Upper lobe of left lung (tissue), 4 donors: ENCODE results near the gene MAGEA9.
"Not testable (repeated sequence)": the region's sequence is repeated elsewhere in the genome, so short reads cannot be mapped to it uniquely, and the experiment has no call there.

Experiments
- EP300 ChIP-seq, 4 donors: sonication (generic); formaldehyde crosslinking; IDR thresholded peaks; one replicate each; pipeline ENCODE4 v1.5.1; 2017; ENCODE audit warnings: antibody characterized with exemption in 4 of 4, control low read depth in 2 of 4
- POLR2A ChIP-seq, 4 donors: fragments of 450-650 bp; IDR thresholded peaks; one replicate each; pipeline ENCODE4 v1.5.1; 2016 to 2017; ENCODE audit warnings: antibody characterized with exemption in 4 of 4, mild to moderate bottlenecking in 2 of 4
- TF ChIP-seq, protein P1 (sequence below), 6 experiments: fragments of 450-650 bp in 4 of 6; fragments of 200-600 bp in 2 of 6; sonication (generic) in 2 of 6; IDR thresholded peaks; one replicate each; pipeline ENCODE4 v1.5.1; 2016 to 2019; ENCODE audit warnings: antibody characterized with exemption in 6 of 6

GRCh38 chrX:149742269-149742668 is 39.5 kb upstream of the MAGEA9 start:
- TF ChIP-seq, protein P1, sequence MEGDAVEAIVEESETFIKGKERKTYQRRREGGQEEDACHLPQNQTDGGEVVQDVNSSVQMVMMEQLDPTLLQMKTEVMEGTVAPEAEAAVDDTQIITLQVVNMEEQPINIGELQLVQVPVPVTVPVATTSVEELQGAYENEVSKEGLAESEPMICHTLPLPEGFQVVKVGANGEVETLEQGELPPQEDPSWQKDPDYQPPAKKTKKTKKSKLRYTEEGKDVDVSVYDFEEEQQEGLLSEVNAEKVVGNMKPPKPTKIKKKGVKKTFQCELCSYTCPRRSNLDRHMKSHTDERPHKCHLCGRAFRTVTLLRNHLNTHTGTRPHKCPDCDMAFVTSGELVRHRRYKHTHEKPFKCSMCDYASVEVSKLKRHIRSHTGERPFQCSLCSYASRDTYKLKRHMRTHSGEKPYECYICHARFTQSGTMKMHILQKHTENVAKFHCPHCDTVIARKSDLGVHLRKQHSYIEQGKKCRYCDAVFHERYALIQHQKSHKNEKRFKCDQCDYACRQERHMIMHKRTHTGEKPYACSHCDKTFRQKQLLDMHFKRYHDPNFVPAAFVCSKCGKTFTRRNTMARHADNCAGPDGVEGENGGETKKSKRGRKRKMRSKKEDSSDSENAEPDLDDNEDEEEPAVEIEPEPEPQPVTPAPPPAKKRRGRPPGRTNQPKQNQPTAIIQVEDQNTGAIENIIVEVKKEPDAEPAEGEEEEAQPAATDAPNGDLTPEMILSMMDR (IDR thresholded peaks at IDR 0.05) = not testable (repeated sequence)
- not testable (repeated sequence) for TF ChIP-seq POLR2A, EP300 (IDR thresholded peaks at IDR 0.05)
